HG03097 (cell line): ENCODE results near the gene HSPB1.
A peak's percentile ranks its signal among the peaks of the same experiment; 100 is the strongest.
"Not testable (repeated sequence)": the region's sequence is repeated elsewhere in the genome, so short reads cannot be mapped to it uniquely, and the experiment has no call there.

Experiments used
- ATAC-seq: cut with Tn5 transposase; IDR thresholded peaks from one replicate; pipeline ENCODE4 v1.9.1; 2021; ENCODE audit not compliant: unreplicated experiment, low FRiP score

The HSPB1 gene

DNA sequence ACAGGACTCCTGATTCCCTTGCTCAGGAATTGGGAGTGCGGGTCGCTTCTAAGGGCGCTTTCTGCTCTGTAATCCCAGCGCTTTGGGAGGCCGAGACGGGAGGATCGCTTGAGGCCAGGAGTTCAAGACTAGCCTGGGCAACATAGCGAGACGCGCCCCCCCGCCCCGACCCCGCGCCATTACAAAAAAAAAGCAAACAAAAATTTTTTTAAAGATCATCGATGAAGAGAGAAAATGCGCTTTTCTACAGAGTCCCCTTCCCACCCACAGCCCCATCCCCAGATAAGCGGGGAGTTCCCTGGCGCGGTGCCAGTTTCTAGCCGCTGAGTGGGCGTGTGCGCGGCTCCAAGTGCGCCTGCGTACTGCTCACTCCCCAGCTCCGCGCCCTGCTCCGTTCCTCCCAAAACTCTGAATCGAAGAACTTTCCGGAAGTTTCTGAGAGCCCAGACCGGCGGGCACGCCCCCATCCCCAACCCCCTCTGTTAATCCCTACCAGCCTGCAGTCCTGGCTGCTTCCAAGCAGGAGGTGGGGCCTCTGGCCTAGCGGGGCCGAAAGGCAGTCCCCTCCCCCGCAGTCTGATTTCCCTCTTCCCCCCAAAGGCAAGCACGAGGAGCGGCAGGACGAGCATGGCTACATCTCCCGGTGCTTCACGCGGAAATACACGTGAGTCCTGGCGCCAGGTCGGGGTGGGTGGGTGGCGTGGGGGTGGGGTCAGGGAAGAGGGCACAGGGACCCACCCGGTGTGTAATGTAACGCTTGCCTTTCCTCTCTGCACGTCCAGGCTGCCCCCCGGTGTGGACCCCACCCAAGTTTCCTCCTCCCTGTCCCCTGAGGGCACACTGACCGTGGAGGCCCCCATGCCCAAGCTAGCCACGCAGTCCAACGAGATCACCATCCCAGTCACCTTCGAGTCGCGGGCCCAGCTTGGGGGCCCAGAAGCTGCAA, 1.0 kb downstream of the HSPB1 start:
- ATAC-seq, result peak; percentile 48

DNA sequence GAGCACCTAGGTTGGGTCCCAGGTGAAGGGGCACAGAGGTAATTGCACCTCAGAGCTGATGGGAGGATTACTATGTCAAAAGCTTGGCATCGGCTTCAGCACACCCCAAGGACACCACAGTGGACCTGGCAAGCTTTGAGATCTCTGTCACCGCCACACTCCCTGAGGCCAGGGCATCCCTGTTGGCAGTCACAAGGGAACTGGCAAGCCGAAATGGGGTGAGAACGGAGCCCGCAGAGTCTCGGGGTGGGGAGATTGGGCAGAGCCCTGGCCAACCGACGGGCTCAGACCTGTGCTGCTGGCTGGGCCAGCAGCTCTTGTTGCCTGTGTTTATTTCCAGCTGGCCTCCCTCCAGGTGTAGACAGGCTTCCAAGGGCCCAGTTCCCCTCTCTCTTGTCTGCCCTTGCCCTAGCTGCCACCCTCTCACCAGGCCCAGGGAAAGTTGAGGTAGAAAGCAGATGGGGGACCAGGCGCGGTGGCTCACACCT, 2.5 kb downstream of the HSPB1 start:
- ATAC-seq, result no peak

DNA sequence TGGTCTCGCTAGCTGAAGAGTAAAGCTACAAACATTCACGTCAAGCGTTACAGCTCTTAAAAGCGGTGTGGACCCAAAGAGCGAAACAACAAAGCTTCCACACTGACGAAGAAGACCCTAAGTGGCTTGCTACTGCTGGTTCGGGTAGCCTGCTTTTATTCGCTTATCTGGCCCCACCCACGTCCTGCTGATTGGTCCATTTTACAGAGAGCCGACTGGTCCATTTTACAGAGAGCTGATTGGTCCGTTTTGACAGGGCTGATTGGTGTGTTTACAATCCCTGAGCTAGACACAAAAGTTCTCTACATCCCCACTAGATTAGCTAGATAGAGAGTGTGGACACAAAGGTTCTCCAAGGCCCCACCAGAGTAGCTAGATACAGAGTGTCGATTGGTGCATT, 6.4 kb downstream of the HSPB1 start:
- not testable (repeated sequence) for ATAC-seq

DNA sequence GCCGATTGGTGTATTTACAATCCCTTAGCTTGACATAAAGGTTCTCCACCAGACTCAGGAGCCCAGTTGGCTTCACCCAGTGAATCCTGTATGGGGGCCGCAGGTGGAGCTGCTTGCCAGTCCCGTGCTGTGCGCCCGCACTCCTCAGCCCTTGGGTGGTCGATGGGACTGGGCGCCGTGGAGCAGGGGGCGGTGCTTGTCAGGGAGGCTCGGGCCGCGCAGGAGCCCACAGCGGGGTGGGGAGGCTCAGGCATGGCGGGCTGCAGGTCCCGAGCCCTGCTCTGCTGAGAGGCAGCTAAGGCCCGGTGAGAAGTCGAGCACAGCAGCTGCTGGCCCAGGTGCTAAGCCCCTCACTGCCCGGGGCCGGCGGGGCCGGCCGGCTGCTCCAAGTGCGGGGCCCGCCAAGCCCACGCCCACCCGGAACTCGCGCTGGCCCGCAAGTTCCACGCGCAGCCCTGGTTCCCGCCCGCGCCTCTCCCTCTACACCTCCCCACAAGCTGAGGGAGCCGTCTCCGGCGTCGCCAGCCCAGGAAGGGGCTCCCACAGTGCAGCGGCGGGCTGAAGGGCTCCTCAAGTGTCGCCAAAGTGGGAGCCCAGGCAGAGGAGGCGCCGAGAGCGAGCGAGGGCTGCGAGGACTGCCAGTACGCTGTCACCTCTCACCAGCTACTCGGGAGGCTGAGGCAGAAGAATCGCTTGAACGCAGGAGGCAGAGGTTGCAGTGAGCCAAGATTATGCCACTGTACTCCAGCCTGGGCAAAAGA, 7.0 kb downstream of the HSPB1 start:
- ATAC-seq, result not testable (repeated sequence)

DNA sequence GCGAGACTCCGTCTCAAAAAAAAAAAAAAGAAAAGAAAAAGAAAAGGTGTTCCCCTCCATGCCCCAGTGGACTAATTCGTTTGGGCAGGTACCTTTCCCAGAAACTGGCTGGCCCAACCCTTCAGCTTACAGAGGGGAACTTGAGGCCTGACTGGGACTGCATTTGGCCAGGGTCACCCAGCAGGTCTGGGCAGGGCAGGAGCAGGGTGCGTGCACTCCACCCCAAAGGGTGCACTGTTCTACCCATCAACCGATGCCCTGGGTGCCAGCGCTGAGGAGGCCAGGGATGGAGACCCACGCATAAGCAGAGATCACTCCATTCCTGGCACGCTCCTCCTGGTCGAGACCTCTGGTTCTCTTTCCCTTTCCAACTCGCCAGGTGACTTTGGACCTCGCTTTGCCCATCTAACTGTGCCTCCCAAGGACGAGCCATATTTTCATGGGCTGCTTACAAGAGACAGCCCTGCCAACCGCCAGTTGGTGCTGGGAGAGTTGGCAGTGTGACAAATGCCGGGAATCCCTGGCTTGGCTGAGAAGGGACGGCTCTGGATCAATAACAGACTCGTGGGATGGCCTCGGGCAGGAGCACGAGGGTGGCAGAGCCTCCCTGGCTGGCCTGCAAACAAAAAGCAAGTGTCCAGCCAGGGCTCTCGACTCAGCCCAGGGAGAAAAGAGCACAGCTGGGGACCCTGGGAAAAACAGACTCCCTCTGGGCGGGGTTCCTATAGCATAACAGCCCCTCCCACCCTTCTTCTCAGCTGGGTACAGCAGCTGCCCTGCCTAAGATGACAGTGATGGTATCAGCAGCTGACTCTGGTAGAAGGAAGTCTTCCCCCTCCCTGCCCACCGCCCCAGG, 7.9 kb downstream of the HSPB1 start:
- no peak for ATAC-seq

DNA sequence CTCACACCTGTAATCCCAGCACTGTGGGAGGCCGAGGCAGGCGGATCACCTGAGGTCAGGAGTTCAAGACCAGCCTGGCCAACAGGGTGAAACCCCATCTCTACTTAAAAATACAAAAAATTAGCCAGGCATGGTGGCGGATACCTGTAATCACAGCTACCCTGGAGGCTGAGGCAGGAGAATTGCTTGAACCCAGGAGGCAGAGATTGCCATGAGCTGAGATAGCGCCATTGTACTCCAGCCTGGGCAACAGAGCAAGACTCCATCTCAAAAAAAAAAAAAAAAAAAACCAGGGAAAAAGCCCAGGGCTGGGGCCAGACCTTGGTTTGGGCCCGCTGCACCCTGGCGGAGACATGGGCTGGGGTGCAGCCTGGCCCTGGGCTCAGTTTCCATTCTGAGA, 9.4 kb downstream of the HSPB1 start:
- not testable (repeated sequence) for ATAC-seq

DNA sequence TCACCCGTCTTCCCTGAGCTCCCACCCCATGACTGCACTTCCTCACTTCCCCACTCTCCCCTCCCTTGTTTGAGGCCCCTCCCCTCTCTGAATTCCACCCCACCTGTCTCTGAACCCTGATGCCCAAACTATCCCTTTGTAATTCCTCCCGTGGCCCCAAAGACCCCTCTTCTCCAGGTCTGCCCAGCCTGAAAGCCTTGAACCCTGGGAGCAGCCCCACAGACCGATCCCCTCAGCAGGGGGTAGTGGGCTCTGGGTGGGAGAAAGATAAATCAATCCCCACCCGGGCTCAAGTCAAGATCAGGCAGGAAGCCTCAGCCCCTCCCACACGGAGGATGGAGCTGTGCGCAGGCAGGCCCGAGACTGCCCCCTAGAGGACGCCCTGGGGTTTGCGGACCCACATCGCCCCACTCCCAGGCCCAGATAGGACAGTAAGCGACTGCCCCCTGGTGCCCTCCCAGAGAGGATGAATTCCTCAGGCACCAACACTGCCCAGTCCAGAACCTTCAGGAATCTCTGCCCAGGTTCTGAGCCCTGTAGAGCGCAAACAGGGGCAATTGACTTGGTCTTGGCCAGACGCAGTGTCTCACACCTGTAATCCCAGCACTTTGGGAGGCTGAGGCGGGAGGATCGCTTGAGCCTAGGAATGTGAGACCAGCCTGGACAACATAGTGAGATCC, 11.7 kb downstream of the HSPB1 start:
- ATAC-seq, result peak; percentile 44

DNA sequence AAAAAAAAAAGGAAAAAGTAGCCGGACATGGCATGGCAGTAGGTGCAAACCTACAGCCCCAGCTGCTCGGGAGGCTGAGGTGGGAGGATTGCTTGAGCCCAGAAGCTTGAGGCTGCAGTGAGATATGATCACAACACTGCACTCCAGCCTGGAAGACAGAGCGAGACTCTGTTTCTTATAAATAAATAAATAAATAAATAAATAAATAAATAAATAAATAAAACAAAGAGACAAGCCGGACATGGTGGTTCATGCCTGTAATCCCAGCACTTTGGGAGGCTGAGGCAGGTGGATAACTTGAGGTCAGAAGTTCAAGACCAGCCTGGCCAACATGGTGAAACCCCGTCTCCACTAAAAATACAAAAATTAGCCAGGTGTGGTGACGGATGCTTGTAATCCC, 12.3 kb downstream of the HSPB1 start:
- not testable (repeated sequence) for ATAC-seq

DNA sequence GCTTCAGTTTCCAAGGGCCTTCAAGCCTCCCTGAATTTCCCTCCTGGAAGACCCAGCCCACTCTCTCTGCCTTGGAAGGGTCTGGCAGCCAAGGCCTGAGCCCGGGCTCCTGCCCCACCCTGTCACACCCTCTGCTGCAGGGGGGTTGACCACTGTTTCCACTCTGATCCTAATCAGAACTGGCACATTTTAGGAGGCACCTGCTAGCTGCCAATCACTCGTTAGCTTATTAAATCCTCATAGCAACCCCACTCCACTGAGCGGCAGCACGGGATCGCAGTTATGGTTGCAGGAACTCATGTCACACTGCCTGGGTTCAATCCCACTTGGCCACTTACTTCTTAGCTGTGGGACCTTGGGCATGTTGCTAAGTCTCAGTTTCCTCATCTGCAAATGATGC, 12.9 kb downstream of the HSPB1 start:
- ATAC-seq, result no peak

DNA sequence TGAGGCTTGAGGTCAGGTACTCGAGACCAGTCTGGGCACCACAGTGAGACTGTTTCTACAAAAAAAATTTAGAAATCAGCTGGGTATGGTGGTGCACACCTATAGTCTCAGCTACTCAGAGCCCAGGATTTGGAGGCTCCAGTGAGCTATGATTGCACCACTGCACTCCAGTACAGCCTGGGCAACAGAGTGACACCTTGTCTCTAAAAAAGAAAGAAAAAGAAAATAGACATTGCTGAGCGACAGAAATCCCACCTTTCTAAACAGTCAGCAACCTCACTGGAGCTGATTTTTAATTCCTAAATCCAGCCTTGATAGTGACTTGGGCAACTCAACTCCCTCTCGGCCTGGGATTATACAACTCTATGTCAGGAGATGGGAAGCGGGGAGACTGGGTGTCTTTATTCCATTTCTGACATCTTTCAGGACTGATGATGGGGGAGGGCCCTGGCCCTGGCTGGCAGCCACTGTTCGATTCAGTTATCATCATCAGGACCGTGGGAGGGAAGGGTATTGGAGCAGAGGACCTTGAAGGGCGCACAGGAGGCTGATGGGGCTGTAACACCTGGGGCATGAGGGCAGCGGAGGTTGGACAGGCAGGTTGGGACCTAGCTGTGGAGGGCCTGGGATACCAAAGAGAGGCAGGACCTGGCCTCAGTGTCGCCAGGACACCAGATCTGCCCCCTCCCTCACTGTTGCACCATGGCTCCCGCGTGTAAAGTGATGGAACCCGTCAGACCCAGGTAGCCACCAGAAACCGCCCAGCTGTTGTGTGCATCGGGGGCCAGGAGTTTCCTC, 14.7 kb downstream of the HSPB1 start:
- ATAC-seq, result no peak

DNA sequence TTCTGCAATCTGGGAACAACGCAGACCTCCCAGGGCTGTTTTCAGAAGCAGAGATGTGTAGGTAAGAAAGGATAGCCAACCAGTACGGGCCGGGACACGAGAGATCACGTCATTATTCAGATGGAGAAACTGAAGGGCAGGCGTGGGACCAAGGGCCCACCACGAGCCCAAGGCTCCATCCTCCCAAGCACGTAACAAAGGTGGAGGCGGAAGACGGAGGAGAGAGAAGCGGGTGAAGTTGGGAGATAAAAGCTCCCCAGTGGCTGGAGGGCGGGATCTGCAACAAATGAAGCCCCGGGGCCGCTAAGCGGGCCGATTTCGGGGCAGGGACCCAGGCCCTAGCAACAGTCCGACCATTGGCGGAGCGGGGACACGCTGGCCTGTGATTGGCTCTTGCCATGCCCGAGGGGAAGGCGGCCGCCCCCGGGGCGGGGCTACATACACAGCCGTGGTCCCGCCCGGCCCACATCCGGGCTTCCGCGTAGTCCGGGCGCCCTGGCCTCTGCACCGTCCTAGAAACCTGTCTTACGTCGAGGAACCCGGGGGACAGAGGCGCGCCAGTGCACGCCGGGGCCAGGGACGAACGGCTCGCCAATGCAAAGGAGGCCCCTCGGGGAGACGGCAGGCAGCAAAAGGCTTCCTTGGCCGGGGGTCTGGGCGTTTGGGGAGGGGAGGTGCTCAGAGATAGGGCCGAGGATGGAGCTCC, 15.5 kb downstream of the HSPB1 start:
- peak; percentile 93 for ATAC-seq

DNA sequence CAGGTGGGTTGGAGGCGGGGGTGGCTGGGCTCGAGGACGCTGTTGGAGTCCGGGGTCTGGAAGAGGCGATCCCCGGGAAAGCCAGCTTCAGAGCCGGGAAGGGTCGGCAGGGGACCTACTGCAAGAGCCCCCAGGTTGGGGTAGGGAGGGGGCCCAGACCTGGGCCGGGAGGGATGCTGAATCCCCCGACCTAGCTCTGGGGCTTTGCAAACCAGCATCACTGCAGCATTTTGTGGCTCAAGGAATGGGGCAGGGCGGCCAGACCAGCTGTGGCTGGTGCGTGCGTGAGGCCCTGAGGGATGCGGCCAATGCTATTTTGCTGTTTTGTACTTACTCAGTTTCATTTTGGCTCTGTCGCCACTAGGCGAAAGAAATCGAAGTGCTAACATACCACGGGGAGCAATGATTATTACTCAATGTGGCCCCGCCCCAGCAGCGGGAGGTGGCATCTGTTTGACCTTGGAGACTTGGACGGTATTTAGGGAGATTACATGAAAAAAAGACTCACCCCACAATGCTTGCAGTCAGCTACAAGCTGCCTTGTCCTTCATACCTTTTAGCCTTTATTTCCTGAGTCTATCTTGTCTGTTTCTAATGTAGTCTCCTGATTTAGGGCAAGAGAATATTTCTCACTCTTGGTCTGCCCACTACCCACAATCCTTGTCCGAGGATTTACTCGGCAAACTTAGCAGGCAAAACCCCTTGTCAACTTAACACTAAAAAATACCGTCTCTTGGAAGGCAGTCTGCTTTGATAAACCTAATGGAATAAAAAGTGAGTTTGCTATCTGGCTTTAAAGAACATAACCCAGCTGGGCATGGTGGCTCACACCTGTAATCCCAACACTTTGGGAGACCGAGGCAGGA, 16.2 kb downstream of the HSPB1 start:
- ATAC-seq, result peak; percentile 40

DNA sequence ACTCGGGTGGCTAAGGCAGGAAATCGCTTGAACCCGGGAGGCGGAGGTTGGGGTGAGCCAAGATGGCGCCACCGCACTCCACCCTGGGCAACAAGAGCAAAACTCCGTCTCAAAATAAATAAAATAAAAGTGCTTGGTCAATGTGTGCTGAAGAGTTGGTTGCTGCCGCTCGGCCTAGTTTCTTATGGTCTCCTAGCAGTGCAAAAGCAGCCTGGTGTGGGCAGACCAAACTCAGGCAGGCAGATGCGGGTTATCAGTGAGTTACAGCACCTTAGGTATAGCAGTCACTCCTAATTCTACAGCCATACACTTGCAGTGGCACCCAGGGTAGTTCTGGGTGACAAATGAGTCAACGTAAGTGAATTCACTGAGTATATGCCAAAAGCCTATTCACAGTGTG, 22.6 kb downstream of the HSPB1 start:
- ATAC-seq, result no peak

DNA sequence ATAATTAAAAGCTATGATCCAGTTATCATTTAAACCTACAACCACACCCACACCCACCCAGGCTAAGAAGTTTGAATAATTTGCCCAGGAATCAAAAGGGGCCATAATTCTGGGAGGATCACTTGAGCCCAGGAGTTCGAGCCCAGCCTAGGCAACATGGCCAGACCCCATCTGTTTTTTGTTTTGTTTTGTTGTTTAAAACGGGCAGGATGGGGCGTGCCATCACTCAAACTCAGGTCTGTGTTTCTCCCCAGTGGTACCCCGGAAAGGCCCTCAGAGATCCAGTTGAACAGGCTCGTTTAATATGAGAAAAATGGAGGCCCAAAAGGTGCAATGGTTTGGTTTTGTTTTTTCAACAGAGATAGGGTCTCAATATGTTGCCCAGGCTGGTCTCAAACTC, 23.3 kb downstream of the HSPB1 start:
- no peak for ATAC-seq

DNA sequence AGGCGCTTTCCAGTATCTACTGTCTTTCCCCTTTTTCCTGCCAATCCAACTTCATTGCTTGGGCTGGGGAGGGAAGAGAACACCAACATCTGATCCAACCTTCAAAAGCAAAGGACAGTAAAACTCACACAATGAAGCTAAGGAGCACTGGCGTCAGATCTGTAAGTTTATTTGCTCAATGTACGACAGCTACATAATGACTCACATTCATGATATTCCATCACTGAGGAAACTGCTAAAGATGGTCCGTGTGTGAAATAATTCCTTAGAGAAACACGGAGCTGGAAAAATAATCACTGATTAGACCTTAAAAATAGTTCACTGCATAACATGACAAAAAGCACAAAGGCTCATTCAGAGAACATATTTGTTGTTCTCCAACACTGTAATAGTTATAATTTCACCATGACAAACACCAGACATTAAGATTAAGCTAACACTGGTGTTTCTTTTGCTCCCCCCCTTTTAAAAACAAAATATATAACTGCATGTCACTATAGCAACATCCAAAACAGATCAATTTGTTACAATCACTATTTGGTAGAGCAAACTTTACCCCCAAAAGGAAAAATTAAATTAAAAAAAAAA, 24.3 kb downstream of the HSPB1 start:
- ATAC-seq, result no peak

DNA sequence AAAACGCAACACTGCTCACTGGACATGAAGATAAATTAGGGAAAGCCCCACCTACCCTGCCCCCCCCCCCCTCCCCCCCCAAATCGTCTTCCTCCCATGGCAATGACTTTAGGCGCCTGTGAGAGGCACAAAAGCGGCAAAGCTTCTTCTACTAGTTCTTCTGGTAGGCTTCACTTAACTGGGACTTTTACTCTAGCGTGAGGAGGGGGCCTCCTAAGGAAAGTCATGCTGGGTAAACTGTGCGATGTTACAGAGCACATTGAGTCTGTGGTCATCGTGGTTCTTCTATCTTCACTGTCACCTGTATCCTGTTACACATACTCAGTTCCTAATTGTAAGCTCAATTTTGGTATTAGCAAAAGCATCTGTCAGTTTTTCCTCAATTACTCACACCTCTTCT, 25.1 kb downstream of the HSPB1 start:
- ATAC-seq, result no peak

DNA sequence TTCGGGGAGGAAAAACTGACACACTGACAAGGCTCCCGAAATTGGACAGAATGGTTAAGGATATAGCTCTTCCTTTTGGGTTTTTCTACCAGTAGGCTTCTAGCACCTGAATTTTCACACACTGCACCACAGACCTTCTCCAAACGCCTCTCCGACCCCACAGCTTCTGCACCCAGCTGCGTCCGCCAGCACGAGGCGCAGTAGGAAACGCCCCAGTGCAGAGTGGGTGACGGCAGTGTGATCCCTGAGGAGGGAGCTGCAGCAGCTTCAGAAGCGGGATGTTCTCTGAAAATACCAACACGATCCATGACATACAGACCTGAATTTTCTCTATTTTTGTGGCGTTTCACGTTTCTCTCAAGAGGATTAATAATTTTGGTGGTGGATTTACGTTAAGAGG, 25.9 kb downstream of the HSPB1 start:
- no peak for ATAC-seq
